H1 (cell line): ENCODE measurements around the gene PLXND1.

Experiments used
- CBX8 ChIP-seq: fragments of 300-800, 300-1000 bp; sonication (generic); IDR thresholded peaks from 2 replicates; pipeline ENCODE4 v1.7.1; 2016; ENCODE audit warnings: low read depth, low read length, borderline replicate concordance
- EP300 ChIP-seq, 2 experiments: IDR thresholded peaks; 1 replicate in 1 of 2; 2 replicates in 1 of 2; pipeline ENCODE4 v1.6.1; 2011 to 2012; ENCODE audit warnings: low read depth in 2 of 2, low read length in 2 of 2, mild to moderate bottlenecking in 2 of 2, borderline replicate concordance in 1 of 2, inconsistent platforms in 1 of 2, moderate library complexity in 1 of 2
- FOSL1 ChIP-seq: IDR thresholded peaks from 2 replicates; pipeline ENCODE4 v1.6.1; 2011; ENCODE audit warnings: mild to moderate bottlenecking, low read depth, low read length, moderate library complexity; ENCODE audit not compliant: insufficient read depth
- MAFK ChIP-seq: IDR thresholded peaks from 2 replicates; pipeline ENCODE4 v1.6.1; 2012; ENCODE audit warnings: low read depth, mild to moderate bottlenecking, improper control_type of control experiment, low read length
- POLR2A ChIP-seq, 2 experiments: IDR thresholded peaks; 1 replicate in 1 of 2; 2 replicates in 1 of 2; pipeline ENCODE4 v1.6.1; 2011; ENCODE audit warnings: low read depth in 2 of 2, low read length in 2 of 2, mild to moderate bottlenecking in 2 of 2; ENCODE audit errors: control extremely low read depth in 1 of 2
- POLR2AphosphoS5 ChIP-seq: IDR thresholded peaks from 2 replicates; pipeline ENCODE4 v1.6.1; 2011; ENCODE audit warnings: low read depth, low read length
- TBP ChIP-seq: IDR thresholded peaks from 2 replicates; pipeline ENCODE4 v1.6.1; 2011; ENCODE audit warnings: low read depth, low read length, improper control_type of control experiment
- YY1 ChIP-seq: IDR thresholded peaks from 2 replicates; pipeline ENCODE4 v1.6.1; 2011; ENCODE audit warnings: low read depth, mild to moderate bottlenecking, low read length
- TF ChIP-seq, protein P1 (sequence below), 3 experiments: IDR thresholded peaks; 1 replicate in 2 of 3; 2 replicates in 1 of 3; pipeline versions ENCODE4 v1.5.1 to v1.6.1; 2011; ENCODE audit warnings: low read length in 3 of 3, mild to moderate bottlenecking in 3 of 3, inconsistent platforms in 2 of 3, low read depth in 1 of 3, moderate library complexity in 1 of 3; ENCODE audit not compliant: insufficient read depth in 1 of 3; ENCODE audit errors: control extremely low read depth in 1 of 3
- TF ChIP-seq, protein P2 (sequence below): IDR thresholded peaks from 2 replicates; pipeline ENCODE4 v1.6.1; 2012; ENCODE audit warnings: inconsistent platforms

DNA sequence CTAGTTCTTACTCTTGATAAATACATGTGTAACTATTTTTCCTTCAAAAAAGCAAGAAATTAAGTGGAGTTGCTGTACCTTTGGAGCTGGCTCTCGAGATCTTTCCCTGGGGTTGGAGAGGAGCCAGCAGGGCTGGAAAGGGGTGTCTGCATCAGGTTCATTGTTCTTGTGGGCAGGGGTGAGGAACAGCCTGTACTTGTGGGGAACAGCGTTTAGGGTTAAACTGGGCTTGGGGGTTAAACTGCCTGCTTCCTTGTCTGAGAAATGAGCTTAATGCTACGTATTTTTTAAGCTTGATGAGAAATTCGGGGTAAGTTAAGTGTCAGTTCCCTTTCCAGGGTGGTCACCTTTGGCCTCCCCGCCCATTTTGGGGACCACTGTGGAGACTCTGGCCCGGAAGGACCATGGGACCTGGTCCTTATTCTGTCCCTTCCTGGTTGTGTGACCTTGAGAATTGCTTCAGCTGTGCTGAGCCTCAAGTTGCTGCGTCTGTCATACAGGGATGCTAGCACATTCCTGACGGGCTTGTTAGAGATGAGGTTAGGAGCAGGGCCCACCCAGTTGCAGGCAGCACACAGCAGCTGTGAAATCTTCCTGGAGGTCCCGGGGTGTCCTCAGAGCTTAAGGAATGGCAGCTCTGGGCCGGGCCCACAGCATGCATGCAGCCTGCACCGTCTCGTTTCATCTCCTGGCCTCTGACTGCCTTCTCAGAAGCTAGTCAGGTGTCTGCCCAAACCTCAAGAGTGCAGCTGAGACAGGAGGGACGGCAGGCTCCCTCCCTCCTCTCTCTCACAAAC, 51.9 kb downstream of the PLXND1 start:
- TF ChIP-seq, protein P1, sequence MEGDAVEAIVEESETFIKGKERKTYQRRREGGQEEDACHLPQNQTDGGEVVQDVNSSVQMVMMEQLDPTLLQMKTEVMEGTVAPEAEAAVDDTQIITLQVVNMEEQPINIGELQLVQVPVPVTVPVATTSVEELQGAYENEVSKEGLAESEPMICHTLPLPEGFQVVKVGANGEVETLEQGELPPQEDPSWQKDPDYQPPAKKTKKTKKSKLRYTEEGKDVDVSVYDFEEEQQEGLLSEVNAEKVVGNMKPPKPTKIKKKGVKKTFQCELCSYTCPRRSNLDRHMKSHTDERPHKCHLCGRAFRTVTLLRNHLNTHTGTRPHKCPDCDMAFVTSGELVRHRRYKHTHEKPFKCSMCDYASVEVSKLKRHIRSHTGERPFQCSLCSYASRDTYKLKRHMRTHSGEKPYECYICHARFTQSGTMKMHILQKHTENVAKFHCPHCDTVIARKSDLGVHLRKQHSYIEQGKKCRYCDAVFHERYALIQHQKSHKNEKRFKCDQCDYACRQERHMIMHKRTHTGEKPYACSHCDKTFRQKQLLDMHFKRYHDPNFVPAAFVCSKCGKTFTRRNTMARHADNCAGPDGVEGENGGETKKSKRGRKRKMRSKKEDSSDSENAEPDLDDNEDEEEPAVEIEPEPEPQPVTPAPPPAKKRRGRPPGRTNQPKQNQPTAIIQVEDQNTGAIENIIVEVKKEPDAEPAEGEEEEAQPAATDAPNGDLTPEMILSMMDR (IDR thresholded peaks at IDR 0.05; ENCODE audit: control extremely low read depth in 1 of 3, insufficient read depth in 1 of 3, low read depth in 1 of 3, low read length in 3 of 3) = no peak
- no peak for TF ChIP-seq TBP
- TF ChIP-seq, protein P2, sequence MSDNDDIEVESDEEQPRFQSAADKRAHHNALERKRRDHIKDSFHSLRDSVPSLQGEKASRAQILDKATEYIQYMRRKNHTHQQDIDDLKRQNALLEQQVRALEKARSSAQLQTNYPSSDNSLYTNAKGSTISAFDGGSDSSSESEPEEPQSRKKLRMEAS = no peak
- no peak for TF ChIP-seq MAFK
- no peak for TF ChIP-seq FOSL1
- TF ChIP-seq POLR2A (IDR thresholded peaks at IDR 0.05; ENCODE audit: control extremely low read depth in 1 of 2, low read depth in 2 of 2, low read length in 2 of 2) = no peak
- no peak for TF ChIP-seq CBX8
- TF ChIP-seq YY1 = no peak
- TF ChIP-seq EP300 (IDR thresholded peaks at IDR 0.05; ENCODE audit: borderline replicate concordance in 1 of 2, low read depth in 2 of 2, low read length in 2 of 2) = no peak
- no peak for TF ChIP-seq POLR2AphosphoS5
